ENCODE measurements around the gene KCTD21.

- no peak for TF ChIP-seq CTCF (IDR thresholded peaks at IDR 0.05)
- TF ChIP-seq POLR2AphosphoS5 (IDR thresholded peaks at IDR 0.05): no peak
- no peak for TF ChIP-seq POLR2A (IDR thresholded peaks at IDR 0.05)
These were observed 61.0 kb downstream of the KCTD21 start for GRCh38 chr11:78127403-78127802.
